ENCODE measurements around the gene BCAP31. TPM values are rescaled to one million over a fixed set of nuclear protein-coding genes. Genes with fewer than 3 reads are reported as not detected.
"Not testable (repeated sequence)": the region's sequence is repeated elsewhere in the genome, so short reads cannot be mapped to it uniquely, and the experiment has no call there.

BCAP31 gene
- total RNA-seq, 1 experiment from 2014 or later, result 138 TPM

- Histone ChIP-seq H3K4ac (ENCODE audit: low read depth, low read length) (no peak overlapping the region), H2BK5ac (ENCODE audit: insufficient read length, low read length) (no peak overlapping the region), H2BK15ac (ENCODE audit: low read depth, low read length) (no peak overlapping the region), H3K23me2 (ENCODE audit: insufficient read length, low read depth, low read length, poor library complexity, severe bottlenecking) (no peaks in the 10 kb centered on the region), H3K4me1 (ENCODE audit: insufficient read depth, low read length) (no peaks in the 10 kb centered on the region), H3K18ac (ENCODE audit: insufficient read length, low read depth, low read length) (no peak overlapping the region), H3K14ac (ENCODE audit: insufficient read depth, low read length) (no peak overlapping the region), H2BK120ac (ENCODE audit: low read depth, low read length, poor library complexity, severe bottlenecking) (no peak overlapping the region), H3K27me3 (ENCODE audit: insufficient read depth, low read length) (no peaks in the 10 kb centered on the region), H2AFZ (ENCODE audit: low read length) (no peak overlapping the region), H4K5ac (ENCODE audit: insufficient read length, low read depth, low read length) (no peak overlapping the region), H3K4me2 (ENCODE audit: insufficient read depth, insufficient read length, low read length) (no peak overlapping the region), H4K20me1 (ENCODE audit: control insufficient read depth, insufficient read depth, insufficient read length) (no peaks in the 10 kb centered on the region), H2BK12ac (ENCODE audit: insufficient read length, low read depth, low read length) (no peak overlapping the region), H2AK5ac (ENCODE audit: insufficient read length, low read length) (no peak overlapping the region), H3T11ph (ENCODE audit: low read length) (no peak overlapping the region), H3K79me2 (ENCODE audit: insufficient read depth, low read length) (no peaks in the 10 kb centered on the region), H4K91ac (ENCODE audit: insufficient read length, low read depth, low read length) (no peak overlapping the region), H3K9me3 (ENCODE audit: control insufficient read depth, low read depth, low read length) (no peaks in the 10 kb centered on the region), H2BK20ac (ENCODE audit: low read depth, low read length, poor library complexity, severe bottlenecking) (no peak overlapping the region), H3K23ac (ENCODE audit: insufficient read length, low read depth, low read length) (no peak overlapping the region), H4K8ac (replicated peaks; ENCODE audit: insufficient read length, low read depth, low read length) (no peak overlapping the region), H3K27ac (ENCODE audit: insufficient read length, low read depth, low read length) (no peak overlapping the region), H3K79me1 (ENCODE audit: insufficient read depth, low read depth, low read length, poor library complexity, severe bottlenecking) (no peaks in the 10 kb centered on the region), H3K9ac (ENCODE audit: extremely low read depth, insufficient read length, low read length) (no peak overlapping the region), H3K56ac (ENCODE audit: insufficient read length, low read depth, low read length) (no peak overlapping the region)
- peaks cover 25 to 55% (median 42%) of the 10 kb centered on the region in 3 experiments for H3K36me3 Mint-ChIP-seq (ENCODE audit: insufficient read depth in 1 of 3, low read depth in 3 of 3)
- peak overlapping the region in 2 of 3 experiments; percentile 78 to 94; a peak in 4 of 7 replicates for H3K27ac Mint-ChIP-seq
- peaks cover 0 to 3% of the 10 kb centered on the region in 2 experiments; a peak in 2 of 4 replicates for H3K4me1 Mint-ChIP-seq
- H3K4me3 Mint-ChIP-seq, result no peak overlapping the region
- TF ChIP-seq, protein P1, sequence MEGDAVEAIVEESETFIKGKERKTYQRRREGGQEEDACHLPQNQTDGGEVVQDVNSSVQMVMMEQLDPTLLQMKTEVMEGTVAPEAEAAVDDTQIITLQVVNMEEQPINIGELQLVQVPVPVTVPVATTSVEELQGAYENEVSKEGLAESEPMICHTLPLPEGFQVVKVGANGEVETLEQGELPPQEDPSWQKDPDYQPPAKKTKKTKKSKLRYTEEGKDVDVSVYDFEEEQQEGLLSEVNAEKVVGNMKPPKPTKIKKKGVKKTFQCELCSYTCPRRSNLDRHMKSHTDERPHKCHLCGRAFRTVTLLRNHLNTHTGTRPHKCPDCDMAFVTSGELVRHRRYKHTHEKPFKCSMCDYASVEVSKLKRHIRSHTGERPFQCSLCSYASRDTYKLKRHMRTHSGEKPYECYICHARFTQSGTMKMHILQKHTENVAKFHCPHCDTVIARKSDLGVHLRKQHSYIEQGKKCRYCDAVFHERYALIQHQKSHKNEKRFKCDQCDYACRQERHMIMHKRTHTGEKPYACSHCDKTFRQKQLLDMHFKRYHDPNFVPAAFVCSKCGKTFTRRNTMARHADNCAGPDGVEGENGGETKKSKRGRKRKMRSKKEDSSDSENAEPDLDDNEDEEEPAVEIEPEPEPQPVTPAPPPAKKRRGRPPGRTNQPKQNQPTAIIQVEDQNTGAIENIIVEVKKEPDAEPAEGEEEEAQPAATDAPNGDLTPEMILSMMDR (conservative IDR thresholded peaks at IDR 0.05), result no peak
- H3K27me3 Mint-ChIP-seq (ENCODE audit: low read depth), result peaks cover 1% of the 10 kb centered on the region
- no CpG with 5 or more reads among the region's 16 CpGs for WGBS (ENCODE audit: extremely low coverage, insufficient read length, low lambda C conversion rate)
- no peak for DNase-seq
- H3K9me3 Mint-ChIP-seq, result peaks cover 52 to 74% of the 10 kb centered on the region in 2 experiments
Measured at GRCh38 chrX:153697924-153698865, 26.0 kb downstream of the BCAP31 start.

DNA sequence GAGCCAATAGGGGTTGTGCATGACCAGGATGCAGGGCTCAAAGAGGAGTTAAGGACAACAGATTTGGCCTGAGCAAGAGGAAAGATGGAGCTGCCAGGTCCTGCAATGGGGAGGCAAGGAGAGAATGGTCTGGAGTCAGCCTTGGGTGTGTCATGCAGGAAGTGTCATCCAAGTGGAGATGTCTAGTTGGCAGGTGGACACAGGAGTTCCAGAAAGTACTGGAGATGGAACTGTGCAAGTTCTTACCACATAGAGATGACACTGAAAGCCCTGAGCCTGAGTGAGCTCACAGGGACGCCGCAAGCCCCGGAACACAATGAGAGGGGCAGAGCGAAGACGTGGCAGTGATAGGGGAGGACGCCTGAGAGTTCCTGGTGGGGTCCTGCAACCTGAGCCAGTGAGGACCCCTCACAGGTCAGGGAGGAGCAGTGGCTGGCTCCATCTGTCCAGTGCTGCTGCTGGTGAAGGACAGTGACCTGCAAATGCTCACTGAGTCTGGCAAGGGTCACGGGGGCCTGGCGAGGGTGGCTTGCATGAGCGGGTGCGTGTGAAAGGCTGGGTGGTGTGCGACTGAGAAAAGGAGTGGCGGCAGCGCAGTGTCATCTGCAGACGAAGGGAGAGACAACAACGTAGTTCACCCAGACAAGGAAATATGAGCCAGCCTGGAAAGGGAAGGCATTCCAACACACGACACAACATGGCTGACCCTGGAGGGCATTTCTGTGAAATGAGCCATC, 27.0 kb downstream of the BCAP31 start:
- peaks cover 55 to 76% of the 10 kb centered on the region in 2 experiments for H3K9me3 Mint-ChIP-seq
- H3K27ac ChIP-seq (ENCODE audit: insufficient read length, low read depth, low read length); H3K4me1 ChIP-seq (ENCODE audit: insufficient read depth, low read length); H3K9me3 ChIP-seq (ENCODE audit: control insufficient read depth, low read depth, low read length); H3K4me2 ChIP-seq (ENCODE audit: insufficient read depth, insufficient read length, low read length); H2AFZ ChIP-seq (ENCODE audit: low read length); H3K23me2 ChIP-seq (ENCODE audit: insufficient read length, low read depth, low read length, poor library complexity, severe bottlenecking); H3K79me2 ChIP-seq (ENCODE audit: insufficient read depth, low read length); H3K4me3 Mint-ChIP-seq; H3K79me1 ChIP-seq (ENCODE audit: insufficient read depth, low read depth, low read length, poor library complexity, severe bottlenecking); H4K8ac ChIP-seq (replicated peaks; ENCODE audit: insufficient read length, low read depth, low read length); H2BK20ac ChIP-seq (ENCODE audit: low read depth, low read length, poor library complexity, severe bottlenecking); H3K23ac ChIP-seq (ENCODE audit: insufficient read length, low read depth, low read length); H3T11ph ChIP-seq (ENCODE audit: low read length); H4K5ac ChIP-seq (ENCODE audit: insufficient read length, low read depth, low read length); H3K4me1 Mint-ChIP-seq; H4K91ac ChIP-seq (ENCODE audit: insufficient read length, low read depth, low read length); H3K27me3 ChIP-seq (ENCODE audit: insufficient read depth, low read length); H2BK120ac ChIP-seq (ENCODE audit: low read depth, low read length, poor library complexity, severe bottlenecking); H2BK5ac ChIP-seq (ENCODE audit: insufficient read length, low read length); H2BK15ac ChIP-seq (ENCODE audit: low read depth, low read length); H3K27me3 Mint-ChIP-seq (ENCODE audit: low read depth); H3K14ac ChIP-seq (ENCODE audit: insufficient read depth, low read length); H3K4ac ChIP-seq (ENCODE audit: low read depth, low read length); H4K20me1 ChIP-seq (ENCODE audit: control insufficient read depth, insufficient read depth, insufficient read length); H3K56ac ChIP-seq (ENCODE audit: insufficient read length, low read depth, low read length); H3K9ac ChIP-seq (ENCODE audit: extremely low read depth, insufficient read length, low read length); H2BK12ac ChIP-seq (ENCODE audit: insufficient read length, low read depth, low read length); H2AK5ac ChIP-seq (ENCODE audit: insufficient read length, low read length); H3K18ac ChIP-seq (ENCODE audit: insufficient read length, low read depth, low read length); DNase-seq: not testable (repeated sequence)
- no CpG with 5 or more reads among the region's 16 CpGs for WGBS (ENCODE audit: extremely low coverage, insufficient read length, low lambda C conversion rate)
- peaks cover 25 to 57% (median 44%) of the 10 kb centered on the region in 3 experiments for H3K36me3 Mint-ChIP-seq (ENCODE audit: insufficient read depth in 1 of 3, low read depth in 3 of 3)
- H3K27ac Mint-ChIP-seq, result peak overlapping the region in 2 of 3 experiments; percentile 70 to 94; a peak in 3 of 7 replicates
